ENCODE data around the gene CSNK1A1.
A peak's percentile ranks its signal among the peaks of the same experiment; 100 is the strongest.
"Not testable (repeated sequence)": the region's sequence is repeated elsewhere in the genome, so short reads cannot be mapped to it uniquely, and the experiment has no call there.

The CSNK1A1 gene

GRCh38 chr5:149551227-149552037 lies at the start of gene CSNK1A1:
TSS of gene CSNK1A1 (minus strand) at chr5:149551439. CDS start at chr5:149550964, 475 bp downstream.
- peak; percentile 99 for DNase-seq

GRCh38 chr5:149600932-149601331 lies 49.7 kb upstream of the CSNK1A1 start:
- DNase-seq, result no peak

- DNase-seq, result no peak
Measured at GRCh38 chr5:149599375-149599774, 48.1 kb upstream of the CSNK1A1 start.

GRCh38 chr5:149598966-149599365 lies 47.7 kb upstream of the CSNK1A1 start:
- no peak for DNase-seq

- DNase-seq, result not testable (repeated sequence)
Measured at GRCh38 chr5:149598234-149598633, 47.0 kb upstream of the CSNK1A1 start.

- no peak for DNase-seq
Measured at GRCh38 chr5:149597618-149598017, 46.4 kb upstream of the CSNK1A1 start.

- DNase-seq, result no peak
Measured at GRCh38 chr5:149596712-149597111, 45.5 kb upstream of the CSNK1A1 start.

- DNase-seq, result not testable (repeated sequence)
Measured at GRCh38 chr5:149595105-149595504, 43.9 kb upstream of the CSNK1A1 start.

GRCh38 chr5:149594206-149594895 lies 43.1 kb upstream of the CSNK1A1 start:
- no peak for DNase-seq

GRCh38 chr5:149593370-149593769 lies 42.1 kb upstream of the CSNK1A1 start:
- no peak for DNase-seq

- DNase-seq, result no peak
Measured at GRCh38 chr5:149588936-149589335, 37.7 kb upstream of the CSNK1A1 start.

- no peak for DNase-seq
Measured at GRCh38 chr5:149586708-149587318, 35.6 kb upstream of the CSNK1A1 start.

GRCh38 chr5:149585910-149586309 lies 34.7 kb upstream of the CSNK1A1 start:
- DNase-seq, result no peak

- no peak for DNase-seq
Measured at GRCh38 chr5:149584121-149584520, 32.9 kb upstream of the CSNK1A1 start.

GRCh38 chr5:149583394-149583793 lies 32.2 kb upstream of the CSNK1A1 start:
- no peak for DNase-seq

- no peak for DNase-seq
Measured at GRCh38 chr5:149581931-149582768, 30.9 kb upstream of the CSNK1A1 start.

- peak; percentile 38 to 41 for DNase-seq
Measured at GRCh38 chr5:149581192-149581861, 30.1 kb upstream of the CSNK1A1 start, which contains the start of gene ARHGEF37. TSS of gene ARHGEF37 (plus strand) at chr5:149581498. CDS start at chr5:149597770, 16,272 bp downstream.

- DNase-seq, result no peak
Measured at GRCh38 chr5:149580808-149581191, 29.6 kb upstream of the CSNK1A1 start.

GRCh38 chr5:149578896-149579295 lies 27.7 kb upstream of the CSNK1A1 start:
- no peak for DNase-seq

- DNase-seq, result no peak
Measured at GRCh38 chr5:149576021-149576420, 24.8 kb upstream of the CSNK1A1 start.

GRCh38 chr5:149575131-149575530 lies 23.9 kb upstream of the CSNK1A1 start:
- DNase-seq, result no peak

GRCh38 chr5:149572576-149573231 lies 21.5 kb upstream of the CSNK1A1 start:
- DNase-seq, result no peak
